Kidney tubule cell (primary cell): Measurements from ENCODE around the gene OR1N2.
"Not testable (repeated sequence)": the region's sequence is repeated elsewhere in the genome, so short reads cannot be mapped to it uniquely, and the experiment has no call there.

ENCODE experiments used
- DNase-seq: peaks from one replicate; pipeline ENCODE4 v3.0.0-alpha.2; 2018; ENCODE audit warnings: low spot score

OR1N2 gene, protein sequence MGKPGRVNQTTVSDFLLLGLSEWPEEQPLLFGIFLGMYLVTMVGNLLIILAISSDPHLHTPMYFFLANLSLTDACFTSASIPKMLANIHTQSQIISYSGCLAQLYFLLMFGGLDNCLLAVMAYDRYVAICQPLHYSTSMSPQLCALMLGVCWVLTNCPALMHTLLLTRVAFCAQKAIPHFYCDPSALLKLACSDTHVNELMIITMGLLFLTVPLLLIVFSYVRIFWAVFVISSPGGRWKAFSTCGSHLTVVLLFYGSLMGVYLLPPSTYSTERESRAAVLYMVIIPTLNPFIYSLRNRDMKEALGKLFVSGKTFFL

DNA sequence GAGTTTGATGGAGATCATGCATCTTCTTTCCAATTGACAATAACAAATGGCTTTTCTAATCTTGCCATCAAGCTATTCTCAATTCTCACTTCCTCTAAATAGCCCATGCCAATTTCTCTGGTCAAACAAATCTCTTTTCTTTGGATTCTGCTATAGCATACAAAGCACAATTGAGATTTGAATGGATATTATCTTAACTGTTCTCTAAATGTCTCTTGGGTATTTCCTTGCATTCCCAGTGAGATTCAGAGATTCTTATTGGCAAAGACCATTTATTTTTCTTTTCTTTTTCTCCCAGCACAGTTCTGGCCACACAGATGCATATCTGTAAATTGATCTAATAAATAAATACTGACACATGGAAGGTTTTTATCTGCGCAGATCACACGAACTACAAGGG, at the start of gene OR1N2:
TSS of gene OR1N2 (plus strand) at position 301 of the 400 bp plus-strand sequence. CDS start 100 bp downstream, outside the sequence.
- DNase-seq = no peak

DNA sequence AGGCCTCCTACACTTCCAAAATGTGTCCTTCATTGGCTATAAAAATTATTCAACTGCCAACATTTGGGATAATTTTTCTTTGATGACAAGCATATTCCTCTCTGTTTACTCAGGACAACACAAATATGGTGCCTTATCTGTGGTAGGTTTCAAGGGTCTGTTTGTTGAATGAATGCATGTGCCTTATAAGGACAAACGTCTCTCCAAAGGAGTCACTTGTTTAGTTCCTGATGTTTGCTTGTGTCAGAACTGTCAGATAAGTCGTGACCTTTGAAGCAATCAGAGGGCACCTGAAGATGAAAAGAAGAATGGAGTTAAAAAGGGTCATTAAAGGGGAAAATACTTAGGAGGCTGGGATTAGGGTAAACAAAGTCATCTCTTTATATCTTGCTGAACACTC, 45.9 kb upstream of the OR1N2 start:
- DNase-seq = no peak

DNA sequence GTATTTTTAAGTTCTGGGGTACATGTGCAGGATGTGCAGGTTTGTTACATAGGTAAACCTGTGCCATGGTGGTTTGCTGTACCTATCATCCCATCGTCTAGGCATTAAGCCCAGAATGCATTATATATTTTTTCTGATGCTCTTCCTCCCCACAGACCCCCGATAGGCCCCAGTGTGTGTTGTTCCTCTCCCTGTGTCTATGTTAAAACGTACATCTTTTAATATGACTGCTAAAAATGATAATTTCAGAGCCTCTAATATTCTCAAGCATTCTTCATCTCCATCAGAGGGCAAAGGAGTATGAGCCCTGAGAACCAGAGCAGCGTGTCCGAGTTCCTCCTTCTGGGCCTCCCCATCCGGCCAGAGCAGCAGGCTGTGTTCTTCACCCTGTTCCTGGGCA, 42.4 kb upstream of the OR1N2 start, which contains the start of gene OR1J2:
TSS of gene OR1J2 (plus strand) at position 301 of the 400 bp plus-strand sequence. CDS start at position 301, 0 bp downstream.
- no peak for DNase-seq

DNA sequence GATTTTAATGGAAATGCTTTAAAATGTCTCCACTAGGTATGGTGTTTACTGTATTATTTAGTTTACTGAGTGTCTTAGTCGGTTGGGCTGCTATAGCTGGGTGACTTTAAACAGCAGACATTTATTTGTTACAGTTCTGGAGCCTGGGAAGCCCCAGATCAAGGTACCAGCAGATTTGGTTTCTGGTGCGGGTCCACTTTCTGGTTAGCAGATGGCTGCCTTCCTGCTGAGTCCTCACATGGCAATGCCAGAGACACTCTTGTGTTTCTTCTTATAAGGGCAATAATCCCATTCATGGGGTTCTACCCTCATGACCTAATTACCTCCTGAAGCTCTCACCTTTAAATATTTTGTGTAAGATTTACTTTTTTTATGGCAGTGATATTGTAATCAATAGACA, 34.7 kb upstream of the OR1N2 start:
- no peak for DNase-seq

DNA sequence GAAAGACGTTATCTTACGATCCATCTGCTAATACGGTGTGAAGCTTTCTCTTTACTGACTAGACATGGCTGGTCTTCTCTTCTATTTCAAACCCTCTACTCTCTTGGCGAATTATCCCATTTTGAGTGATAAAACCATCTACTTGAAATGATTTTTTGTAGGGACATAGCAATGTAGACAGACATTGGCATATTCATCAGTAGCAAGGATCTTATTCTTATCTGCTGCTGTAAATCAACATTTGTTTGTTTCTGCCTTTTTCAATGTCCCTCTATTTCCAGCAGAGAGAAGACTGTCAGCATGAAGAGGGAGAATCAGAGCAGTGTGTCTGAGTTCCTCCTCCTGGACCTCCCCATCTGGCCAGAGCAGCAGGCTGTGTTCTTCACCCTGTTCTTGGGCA, 34.1 kb upstream of the OR1N2 start, which contains the start of gene OR1J4:
TSS of gene OR1J4 (plus strand) at position 301 of the 400 bp plus-strand sequence. CDS start at position 301, 0 bp downstream.
- DNase-seq = no peak

DNA sequence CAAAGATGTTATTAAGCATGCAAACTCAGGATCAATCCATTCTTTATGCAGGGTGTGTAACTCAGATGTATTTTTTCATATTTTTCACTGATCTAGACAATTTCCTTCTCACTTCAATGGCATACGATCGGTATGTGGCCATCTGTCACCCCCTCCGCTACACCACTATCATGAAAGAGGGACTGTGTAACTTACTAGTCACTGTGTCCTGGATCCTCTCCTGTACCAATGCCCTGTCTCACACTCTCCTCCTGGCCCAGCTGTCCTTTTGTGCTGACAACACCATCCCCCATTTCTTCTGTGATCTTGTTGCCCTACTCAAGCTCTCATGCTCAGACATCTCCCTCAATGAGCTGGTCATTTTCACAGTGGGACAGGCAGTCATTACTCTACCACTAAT, 33.5 kb upstream of the OR1N2 start:
- DNase-seq = no peak

DNA sequence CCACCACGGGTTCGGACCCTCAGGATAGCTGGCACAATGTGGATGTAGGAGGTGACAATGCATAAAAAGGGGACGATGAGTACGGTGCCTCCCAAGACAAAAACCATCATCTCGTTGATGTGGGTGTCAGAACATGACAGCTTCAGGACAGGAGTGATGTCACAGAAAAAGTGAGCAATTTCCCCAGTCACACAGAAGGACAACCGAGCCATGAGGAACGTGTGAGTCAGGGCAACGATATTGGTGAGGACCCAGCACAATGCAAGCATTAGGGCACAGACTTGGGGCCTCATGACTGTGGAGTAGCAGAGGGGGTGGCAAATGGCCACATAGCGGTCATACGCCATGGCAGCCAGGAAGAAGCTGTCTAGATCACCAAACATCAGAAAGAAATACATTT, 26.3 kb upstream of the OR1N2 start:
- no peak for DNase-seq

DNA sequence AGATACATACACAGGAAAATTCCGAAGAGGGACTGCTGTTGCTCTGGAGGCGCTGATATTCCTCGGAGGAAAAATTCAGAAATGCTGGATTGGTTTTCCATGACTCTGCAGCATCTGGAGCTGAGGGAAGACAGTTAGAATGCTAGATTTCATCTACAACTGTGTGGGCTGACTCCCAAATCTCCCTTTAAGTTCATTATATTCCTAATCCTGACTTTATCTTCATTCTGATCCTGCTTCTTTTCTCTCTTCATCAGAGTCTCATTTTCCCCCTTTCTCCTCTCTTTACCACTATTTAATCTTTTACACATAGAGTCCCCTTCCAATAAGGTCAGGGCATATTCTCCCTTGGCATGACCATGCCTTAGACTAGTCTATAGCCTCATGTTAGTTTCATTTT, 25.7 kb upstream of the OR1N2 start, which contains the start of gene OR1N1:
TSS of gene OR1N1 (minus strand) at position 101 of the 400 bp plus-strand sequence. CDS start at position 101, 0 bp downstream.
- no peak for DNase-seq

DNA sequence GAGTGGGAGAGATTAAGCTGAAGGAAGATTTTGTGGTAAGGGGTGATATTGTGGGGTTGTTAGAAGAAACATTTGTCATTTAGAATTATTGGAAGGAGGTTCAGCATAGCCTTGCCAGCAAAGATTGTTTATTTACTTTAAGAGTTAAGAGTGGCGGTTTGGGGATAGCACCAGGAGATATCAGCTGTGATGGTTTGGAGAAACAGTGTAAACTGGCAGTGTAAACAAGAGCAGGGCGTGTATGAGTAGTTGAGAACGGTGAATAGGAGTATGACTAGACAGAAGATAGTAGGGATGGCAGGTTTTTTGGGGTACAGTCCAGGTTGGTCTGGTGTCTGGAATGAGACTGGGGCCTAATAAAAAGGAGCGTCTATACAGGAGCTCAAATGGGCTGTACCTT, 21.8 kb upstream of the OR1N2 start:
- not testable (repeated sequence) for DNase-seq

DNA sequence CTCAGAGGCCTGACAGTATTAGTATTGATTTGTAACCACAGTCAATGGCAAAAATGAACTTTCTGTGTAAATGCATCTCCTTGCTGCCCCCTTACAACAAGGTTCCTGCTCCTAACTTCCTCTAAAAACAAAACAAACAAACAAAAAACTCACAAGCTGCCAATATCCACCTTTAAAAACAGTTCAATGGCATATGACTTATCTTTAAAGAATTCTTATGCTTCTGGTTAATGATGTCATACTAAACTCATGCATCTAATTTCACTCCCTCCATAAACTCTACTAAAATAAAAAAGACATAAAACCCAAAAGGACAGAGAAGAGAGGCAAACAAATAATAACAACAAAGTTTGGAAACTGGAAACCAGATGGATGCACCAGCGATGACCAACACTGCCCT, 16.8 kb upstream of the OR1N2 start:
- DNase-seq = peak; percentile 50

DNA sequence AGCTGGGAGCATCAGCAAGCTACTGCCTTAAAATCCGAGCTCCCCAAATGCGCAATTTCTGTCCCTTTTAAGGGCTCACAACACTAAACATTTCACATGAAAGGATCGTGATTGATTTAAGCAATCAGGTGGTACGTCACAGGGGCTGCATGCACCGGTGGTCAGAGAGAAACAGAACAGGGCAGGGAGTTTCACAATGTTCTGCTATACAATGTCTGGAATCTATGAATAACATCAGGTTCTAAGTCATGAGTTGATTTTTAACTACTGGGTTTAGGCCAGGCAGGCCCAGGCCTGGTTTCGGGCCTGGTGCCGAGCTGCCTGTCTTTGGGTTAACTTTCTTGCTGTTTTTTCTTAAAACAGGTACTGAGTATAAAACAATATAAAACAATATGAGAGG, 15.8 kb upstream of the OR1N2 start:
- DNase-seq = peak; percentile 74

DNA sequence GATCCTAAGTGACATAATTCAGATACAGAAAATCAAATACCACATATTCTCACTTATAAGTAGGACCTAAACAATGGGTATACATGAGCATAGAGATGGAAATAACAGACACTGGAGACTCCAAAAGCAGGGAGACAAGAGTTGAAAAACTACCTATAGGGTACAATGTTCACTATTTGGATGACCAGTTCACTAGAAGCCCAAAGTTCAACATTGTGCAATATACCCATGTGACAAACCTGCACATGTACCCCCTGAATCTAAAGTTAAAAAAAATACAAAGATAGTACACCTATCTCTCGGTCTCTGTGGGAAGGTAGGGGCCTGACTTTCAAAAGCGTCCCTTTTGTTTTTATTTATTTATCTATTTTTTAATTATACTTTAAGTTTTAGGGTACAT, 14.2 kb upstream of the OR1N2 start:
- DNase-seq = no peak

DNA sequence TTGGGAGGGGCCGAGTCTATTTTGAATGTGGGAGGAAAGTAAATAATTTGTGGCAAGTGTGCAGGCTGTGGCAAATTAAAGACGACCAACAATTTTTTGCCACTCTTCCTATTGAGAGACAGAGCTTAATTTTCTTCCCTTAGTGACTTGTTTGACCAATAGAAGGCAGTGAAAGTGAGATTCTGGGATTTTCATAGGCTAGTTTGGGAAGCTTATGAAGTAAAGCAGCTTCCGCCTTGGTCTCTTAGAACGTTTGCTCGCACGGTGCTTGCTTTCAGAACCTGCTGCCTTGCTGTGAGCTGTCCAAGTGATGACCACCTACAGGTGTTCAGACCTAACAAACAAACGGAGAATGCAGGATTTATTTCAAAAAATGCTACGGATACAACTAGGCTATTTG, 6.7 kb upstream of the OR1N2 start:
- peak; percentile 8 for DNase-seq

DNA sequence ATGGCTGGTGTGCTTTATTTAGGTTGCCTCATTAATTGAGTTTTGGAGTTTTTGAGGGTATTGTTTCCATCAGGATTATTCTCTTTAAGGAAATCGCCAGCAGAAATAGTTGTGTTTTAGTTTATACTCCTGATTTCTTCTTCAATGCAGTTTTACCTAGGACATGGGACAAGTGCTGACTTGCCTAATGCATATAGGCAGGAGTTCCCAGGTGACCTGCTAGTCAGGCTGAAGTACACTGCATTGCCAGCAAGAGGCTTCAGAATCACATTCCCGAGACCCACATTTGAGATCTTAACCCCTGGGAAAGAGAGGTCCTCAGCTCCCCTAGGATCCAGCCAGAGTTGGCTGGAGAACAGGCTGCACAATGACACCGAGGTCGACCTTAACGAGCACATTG, 1.5 kb upstream of the OR1N2 start:
- DNase-seq = no peak

DNA sequence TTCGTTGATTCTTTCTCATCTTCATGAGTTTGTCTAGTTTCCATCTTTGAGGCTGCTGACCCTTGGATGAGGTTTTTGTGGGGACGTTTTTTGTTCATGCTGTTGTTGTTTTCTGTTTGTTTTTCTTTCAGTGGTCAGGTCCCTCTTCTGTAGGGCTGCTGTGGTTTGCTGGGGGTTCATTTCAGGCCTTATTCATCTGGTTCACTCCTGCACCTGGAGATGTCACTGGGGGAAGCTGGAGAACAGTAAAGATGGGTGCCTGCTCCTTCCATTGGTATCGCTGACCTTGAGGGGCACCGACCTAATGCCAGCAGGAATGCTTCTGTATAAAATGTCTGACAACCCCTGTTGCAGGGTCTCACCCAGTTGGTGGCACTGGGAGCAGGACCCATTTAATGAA, 8.5 kb downstream of the OR1N2 start:
- DNase-seq = no peak

DNA sequence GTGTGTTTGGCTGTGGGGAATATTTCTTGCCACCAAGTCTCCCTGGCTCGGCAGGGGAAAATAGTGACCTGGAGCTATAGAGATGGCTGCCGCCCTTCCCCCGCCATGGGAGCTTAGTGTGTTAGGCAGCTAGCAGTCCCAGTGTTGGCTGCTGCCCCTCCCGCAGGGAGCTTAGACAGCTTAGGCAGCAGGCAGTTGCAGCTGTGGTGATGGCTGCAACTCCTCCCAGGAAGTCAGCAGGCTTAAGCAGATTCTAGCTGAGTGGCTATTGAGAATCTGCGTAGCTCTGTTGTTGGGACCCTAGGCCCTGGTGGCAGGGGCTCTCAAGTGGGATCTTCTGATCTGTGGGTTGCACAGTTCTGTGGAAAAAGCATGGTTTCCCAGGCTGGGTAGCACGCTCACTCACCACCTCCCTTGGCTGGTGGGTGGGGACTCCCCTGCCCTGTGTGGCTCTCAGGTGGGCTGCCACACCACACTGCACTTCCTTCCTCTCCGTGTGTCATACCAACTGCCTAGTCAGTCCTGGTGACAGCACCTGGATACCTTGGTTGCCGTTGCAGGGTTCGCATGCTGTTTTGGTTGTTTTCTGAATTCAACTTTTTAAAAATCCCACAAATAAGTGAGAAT, 9.3 kb downstream of the OR1N2 start:
- no peak for DNase-seq

DNA sequence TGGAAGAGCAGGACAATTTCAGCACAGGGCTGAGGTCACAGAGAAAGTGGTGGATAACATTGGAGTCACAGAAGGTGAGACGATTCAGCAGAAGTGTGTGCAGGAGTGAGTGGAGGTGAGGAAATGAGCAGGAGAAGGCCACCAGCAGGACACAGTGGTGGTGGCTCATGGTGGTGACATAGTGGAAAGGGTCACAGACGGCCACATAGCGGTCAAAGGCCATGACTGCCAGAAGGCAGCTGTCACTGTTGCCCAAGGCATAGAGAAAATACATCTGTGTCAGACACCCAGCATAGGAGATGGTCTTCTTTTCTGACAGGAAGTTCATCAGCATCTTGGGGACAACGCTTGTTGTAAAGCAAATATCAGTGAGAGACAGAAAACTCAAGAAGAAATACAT, 15.0 kb downstream of the OR1N2 start:
- no peak for DNase-seq

DNA sequence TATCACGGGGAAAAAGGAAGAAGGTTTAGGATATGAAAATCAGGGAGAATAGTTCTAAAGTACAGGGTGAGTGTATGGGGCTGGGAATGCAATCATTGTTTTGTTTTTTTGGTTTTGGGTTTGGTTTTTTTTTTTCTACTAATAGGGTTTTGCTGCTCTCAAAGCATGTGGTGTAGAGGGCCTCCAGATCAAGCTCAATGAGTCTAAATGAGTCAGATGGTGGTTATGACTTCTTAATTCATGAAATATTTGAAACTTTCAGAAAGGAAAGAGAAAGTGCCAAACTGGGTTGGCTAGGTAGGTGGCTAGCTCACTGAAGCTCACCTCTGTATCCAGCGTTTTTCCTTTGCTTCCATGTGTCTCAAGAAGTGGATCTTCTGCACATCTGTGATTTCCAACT, 19.5 kb downstream of the OR1N2 start:
- DNase-seq = peak; percentile 20

DNA sequence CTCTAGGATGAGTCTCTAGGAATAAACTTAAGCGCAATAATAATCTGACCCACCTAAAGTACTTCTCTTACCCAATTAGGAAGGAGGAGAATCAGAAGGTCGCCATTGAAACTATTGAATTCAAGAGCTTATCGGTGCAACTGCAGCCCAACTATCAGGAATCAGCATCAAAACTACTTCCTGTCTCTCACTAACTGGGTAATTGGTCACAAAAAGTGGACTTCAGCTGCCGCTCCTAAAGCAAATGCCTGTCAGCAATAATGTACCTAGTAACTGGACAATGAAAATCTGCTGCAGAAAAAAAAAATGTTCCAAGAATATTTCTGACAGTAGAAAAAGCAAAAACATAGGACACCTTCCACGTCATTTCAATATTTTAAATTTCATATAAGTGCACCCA, 27.0 kb downstream of the OR1N2 start:
- DNase-seq = no peak

DNA sequence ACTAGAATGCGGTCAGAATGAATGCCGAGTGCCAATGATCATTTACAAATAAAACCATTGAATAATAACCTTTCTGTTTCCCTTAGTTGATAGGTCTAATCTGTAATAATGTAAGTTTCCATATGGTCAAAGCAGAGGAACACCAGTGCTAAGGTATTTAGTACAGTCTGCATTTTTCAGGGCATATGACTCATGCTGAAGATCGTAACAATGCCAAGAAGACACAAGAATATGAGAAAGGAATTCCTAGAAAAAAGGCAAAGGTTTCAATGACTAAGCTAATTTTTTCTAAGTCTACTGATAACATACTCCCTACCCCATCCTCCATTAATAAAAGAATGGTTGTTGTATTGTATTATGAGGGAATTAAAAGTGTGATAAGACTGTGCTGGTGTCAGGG, 27.4 kb downstream of the OR1N2 start:
- peak; percentile 49 for DNase-seq

DNA sequence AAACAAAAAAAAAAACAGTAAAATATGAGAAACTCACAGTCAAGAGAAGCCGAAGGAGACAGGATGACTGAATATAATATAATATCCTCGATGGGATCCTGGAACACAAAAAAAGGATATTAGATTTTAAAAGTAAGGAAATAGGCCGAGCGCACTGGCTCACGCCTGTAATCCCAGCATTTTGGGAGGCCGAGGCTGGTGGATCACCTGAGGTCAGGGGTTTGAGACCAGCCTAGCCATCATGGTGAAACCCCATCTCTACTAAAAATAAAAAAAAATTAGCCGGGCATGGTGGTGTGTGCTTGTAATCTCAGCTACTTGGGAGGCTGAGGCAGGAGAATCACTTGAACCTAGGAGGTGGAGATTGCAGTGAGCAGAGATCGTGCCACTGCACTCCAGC, 30.4 kb downstream of the OR1N2 start, which contains the start of gene OR1L8:
TSS of gene OR1L8 (minus strand) at position 101 of the 400 bp plus-strand sequence. CDS start 14,907 bp downstream, outside the sequence.
- not testable (repeated sequence) for DNase-seq
